Right lung (tissue), 5 donors: ENCODE results near the gene TNS3. TPM values are rescaled to one million over a fixed set of nuclear protein-coding genes. Genes with fewer than 3 reads are reported as not detected.

ENCODE experiments used
- DNase-seq, 2 donors: peaks; one replicate each; pipeline ENCODE4 v3.0.0-alpha.2; 2013
- polyA plus RNA-seq, 5 donors: library from polyadenylated mRNA; unstranded; fragments of 120-200 nt; gene quantifications; one replicate each; pipeline versions ENCODE4 v1.2.1 to v1.2.3, GENCODE V29; 2013; ENCODE audit warnings: inconsistent platforms in 1 of 5, low replicate concordance in 1 of 5; ENCODE audit not compliant: insufficient read length in 5 of 5, insufficient read depth in 1 of 5

Gene TNS3
- polyA plus RNA-seq, 5 donors = 76.8 to 102 (median 95.4) TPM

GRCh38 chr7:47568056-47568455 is 13.9 kb downstream of the TNS3 start:
- no peak for DNase-seq

- no peak for DNase-seq
Measured at GRCh38 chr7:47565640-47566250, 16.2 kb downstream of the TNS3 start.

- DNase-seq = no peak
Measured at GRCh38 chr7:47563521-47563920, 18.4 kb downstream of the TNS3 start.

- DNase-seq = no peak
Measured at GRCh38 chr7:47561715-47562446, 20.0 kb downstream of the TNS3 start.

GRCh38 chr7:47559306-47560220 is 22.3 kb downstream of the TNS3 start:
- DNase-seq = no peak

- no peak for DNase-seq
Measured at GRCh38 chr7:47557694-47558670, 23.9 kb downstream of the TNS3 start.

GRCh38 chr7:47557317-47557693 is 24.6 kb downstream of the TNS3 start:
- DNase-seq = no peak

GRCh38 chr7:47556511-47557180 is 25.3 kb downstream of the TNS3 start:
- no peak for DNase-seq

GRCh38 chr7:47553309-47553708 is 28.6 kb downstream of the TNS3 start:
- DNase-seq = no peak

GRCh38 chr7:47552621-47553020 is 29.3 kb downstream of the TNS3 start:
- no peak for DNase-seq

GRCh38 chr7:47551668-47552440 is 30.1 kb downstream of the TNS3 start:
- no peak for DNase-seq

- no peak for DNase-seq
Measured at GRCh38 chr7:47550788-47551470, 31.0 kb downstream of the TNS3 start.

- no peak for DNase-seq
Measured at GRCh38 chr7:47549916-47550315, 32.0 kb downstream of the TNS3 start.

- DNase-seq = no peak
Measured at GRCh38 chr7:47549397-47549796, 32.5 kb downstream of the TNS3 start.

- DNase-seq = no peak
Measured at GRCh38 chr7:47548546-47548945, 33.4 kb downstream of the TNS3 start.

- no peak for DNase-seq
Measured at GRCh38 chr7:47546733-47547494, 35.0 kb downstream of the TNS3 start.

- DNase-seq = no peak
Measured at GRCh38 chr7:47546171-47546570, 35.7 kb downstream of the TNS3 start.

- DNase-seq = no peak
Measured at GRCh38 chr7:47544416-47544815, 37.5 kb downstream of the TNS3 start.

GRCh38 chr7:47543714-47544113 is 38.2 kb downstream of the TNS3 start:
- no peak for DNase-seq
